HG02938 (cell line): ENCODE results near the gene MAN2B1.
"Not testable (repeated sequence)": the region's sequence is repeated elsewhere in the genome, so short reads cannot be mapped to it uniquely, and the experiment has no call there.

Experiments used
- ATAC-seq: cut with Tn5 transposase; IDR thresholded peaks from one replicate; pipeline ENCODE4 v1.9.1; 2021; ENCODE audit warnings: mild to moderate bottlenecking, moderate library complexity; ENCODE audit not compliant: unreplicated experiment

MAN2B1 gene

DNA sequence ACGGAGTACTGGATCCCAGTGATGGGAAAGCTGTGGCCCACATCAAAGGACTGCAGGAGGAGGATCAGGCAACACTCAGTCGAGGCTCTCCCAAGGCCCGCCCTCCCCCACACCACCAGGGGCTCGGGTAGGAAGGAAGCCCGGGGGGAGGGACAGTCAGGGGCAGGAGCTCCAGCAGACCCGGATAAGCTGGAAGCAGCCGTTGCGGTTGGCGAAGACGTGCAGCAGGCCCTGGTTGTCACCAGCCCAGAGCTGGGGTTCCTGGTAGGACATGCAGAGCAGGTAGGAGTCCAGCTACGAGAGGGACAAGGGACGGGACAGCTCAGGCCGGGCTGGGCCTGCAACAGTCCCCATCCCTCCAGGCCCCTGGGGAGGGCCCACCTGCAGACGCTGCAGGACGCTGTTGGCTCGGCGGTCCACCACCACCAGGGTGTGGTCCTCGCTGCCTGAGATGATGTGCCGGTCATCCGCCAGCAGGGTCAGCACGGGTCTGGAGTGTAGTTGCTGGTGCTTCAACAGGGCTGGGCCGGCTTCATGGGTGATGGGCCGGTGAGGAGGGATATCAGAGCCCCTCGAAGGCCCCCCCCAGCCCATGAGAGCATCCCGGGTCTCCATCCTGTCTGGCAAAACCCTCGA, 23.2 kb upstream of the MAN2B1 start:
- ATAC-seq, result no peak

DNA sequence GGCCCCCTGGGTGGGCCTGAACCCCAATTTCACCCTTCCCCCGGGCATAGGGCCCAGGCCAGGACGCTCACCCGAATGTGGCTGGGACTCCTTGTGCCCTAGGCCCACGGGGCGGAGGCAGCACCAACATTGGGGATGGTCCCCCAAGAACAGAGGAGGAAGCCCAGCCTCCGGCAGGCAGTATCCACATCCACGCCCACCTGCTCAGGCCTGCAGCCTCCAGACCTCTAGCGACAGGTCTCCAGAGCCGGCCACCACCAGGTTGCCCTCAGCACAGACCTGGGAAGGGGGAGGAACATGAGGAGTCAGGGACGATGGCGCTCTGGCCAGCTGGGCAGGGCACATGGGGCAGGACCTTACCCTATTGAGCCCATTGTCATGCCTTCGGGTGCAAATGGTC, 22.5 kb upstream of the MAN2B1 start:
- no peak for ATAC-seq

DNA sequence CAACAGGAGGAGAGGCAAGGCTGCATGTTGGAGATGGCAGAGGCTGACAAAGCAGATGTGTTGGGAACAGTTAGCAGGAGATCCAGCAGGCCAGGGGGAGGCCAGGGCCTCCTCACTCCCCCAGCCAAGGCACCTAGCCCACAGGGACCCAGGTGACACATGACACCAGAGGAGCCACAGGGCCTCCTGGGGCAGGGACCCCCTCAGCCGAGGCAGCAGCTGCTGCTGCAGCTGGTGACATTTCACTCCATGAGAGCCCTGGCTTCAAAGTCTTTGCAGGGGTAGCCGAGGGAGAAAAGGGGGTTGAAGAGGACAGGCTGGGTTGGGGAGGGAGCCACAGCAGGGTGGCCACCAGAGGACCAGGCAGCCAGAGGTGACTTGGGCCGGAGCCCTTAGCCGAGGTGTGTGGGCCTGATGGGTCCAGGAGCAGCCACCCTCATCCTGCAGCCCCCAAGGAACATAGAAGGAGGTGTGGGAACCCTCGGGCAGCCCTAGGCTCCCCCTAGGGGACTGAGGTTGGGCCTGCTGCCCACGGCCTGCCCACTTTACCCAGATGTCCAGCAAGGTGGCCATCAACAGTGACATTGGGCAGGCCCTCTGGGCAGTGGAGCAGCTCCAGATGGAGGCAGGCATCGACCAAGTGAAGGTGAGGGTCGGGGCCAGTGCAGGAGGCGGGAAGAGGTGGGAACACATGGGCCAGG, 21.1 kb upstream of the MAN2B1 start, which contains the start of gene GNG14:
TSS of gene GNG14 (plus strand) at position 503 of the 701 bp plus-strand sequence. CDS start at position 554, 51 bp downstream.
- no peak for ATAC-seq

DNA sequence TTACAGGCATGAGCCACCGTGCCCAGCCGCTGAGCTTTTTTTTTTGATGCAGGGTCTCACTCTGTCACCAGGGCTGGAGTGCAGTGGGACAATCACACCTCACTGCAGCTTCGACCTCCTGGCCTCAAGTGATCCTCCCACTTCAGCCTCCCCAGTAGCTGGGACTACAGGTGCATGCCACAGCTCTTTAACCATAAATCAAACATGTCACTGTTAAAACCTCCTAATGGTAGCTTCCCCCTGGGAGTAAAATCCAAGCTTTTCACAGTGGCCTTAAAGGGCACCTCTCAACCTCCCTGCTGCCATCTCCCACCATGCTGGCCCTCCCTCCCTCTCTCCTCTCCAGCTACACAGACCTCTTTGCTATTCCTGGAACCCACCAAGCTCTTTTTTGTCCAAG, 19.3 kb upstream of the MAN2B1 start:
- ATAC-seq, result no peak

DNA sequence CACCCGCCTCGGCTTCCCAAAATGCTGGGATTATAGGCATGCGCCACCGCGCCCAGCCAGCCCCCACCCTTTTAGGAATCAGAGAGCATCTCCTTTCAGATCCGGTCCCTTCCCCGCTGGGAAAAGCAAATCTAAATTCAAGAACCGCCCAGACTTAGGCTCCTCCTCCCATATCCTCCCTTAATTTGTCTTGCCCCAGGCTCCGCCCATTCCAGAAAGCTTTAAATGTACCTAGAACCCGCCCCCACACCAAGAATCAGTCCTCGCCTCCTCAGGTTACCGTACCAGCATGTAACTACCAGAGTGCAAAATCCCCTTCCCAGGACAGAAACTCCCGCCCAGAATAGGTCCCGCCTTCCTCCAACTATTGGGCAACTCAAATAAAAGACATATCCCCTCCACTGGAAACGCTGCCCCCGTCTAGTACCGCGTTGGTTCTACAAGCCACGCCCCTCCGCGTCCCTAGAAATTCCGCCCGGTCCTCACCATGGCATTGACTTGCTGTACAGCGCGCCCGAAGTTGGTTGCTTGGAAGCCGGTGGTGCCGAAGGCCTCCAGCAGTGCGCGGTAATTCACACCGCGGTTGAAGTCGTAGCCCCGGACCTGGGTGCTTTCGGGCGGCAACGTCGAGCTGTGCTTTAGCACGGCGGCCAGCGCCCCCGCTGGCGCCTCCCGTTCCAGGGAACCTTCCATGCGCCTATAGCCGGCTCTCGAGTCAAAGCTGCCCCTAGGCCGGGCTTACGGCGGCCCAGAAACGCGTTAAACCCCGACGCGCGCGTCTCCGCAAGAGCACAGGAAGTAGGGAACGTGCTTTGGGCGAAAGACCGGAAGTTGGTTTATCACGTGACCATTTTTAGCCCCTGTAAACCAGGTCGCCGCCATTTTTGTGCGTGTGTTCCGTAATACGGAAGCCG, 14.8 kb upstream of the MAN2B1 start, which contains the start of gene DHPS:
TSS of gene DHPS (minus strand) at position 807 of the 914 bp plus-strand sequence. CDS start at position 693, 114 bp downstream.
- peak; percentile 72 for ATAC-seq

DNA sequence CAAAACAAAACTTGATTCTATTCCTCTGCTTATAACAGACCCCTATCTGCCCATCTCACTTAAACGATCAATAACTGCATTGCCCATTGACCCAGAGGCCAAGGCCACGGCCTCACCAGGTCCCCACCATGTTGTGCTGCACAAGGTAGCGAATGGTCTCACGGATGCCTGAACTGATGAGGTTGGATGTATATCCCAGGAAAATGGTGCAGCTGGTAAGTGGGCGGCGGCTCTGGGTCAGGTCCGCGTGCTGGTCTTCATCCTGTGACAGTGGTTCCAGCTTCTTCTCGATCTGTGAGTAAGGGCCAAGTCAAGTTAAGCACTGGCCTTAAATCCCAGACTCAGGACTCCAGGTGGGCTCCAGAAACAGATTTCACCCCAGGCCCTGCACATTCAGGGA, 13.5 kb upstream of the MAN2B1 start:
- ATAC-seq, result no peak

DNA sequence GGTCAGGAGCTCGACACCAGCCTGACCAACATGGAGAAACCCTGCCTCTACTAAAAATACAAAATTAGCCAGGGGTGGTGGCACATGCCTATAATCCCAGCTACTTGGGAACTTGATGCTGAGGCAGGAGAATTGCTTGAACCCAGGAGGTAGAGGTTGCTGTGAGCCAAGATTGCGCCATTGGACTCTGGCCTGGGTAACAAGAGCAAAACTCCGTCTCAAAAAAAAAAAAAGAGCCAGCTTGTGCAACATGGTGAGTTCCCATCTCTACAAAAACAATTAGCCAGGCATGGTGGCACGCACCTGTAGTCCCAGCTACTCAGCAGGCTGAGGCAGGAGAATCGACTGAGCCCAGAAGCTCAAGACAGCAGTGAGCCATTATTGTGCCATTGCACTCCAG, 11.5 kb upstream of the MAN2B1 start:
- ATAC-seq, result not testable (repeated sequence)

DNA sequence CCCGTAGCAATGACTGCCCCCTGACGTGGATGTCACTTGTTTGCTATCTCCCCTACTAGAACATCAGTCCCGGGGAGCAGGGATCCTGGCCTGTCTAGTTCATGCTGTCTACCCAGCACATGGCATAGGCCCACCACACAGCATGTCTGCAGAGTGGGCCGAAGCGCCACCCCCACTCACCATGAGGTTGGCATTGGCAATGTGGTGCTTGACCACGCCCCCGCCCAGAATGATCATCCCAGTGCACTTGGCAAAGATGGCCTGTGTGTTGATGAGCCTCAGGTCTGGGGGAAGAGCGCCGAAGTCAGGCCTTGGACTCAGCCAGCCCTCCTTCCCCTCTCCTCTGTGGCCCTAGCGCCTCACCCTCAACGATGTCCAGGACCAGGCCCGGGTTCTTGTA, 10.4 kb upstream of the MAN2B1 start:
- ATAC-seq, result no peak

DNA sequence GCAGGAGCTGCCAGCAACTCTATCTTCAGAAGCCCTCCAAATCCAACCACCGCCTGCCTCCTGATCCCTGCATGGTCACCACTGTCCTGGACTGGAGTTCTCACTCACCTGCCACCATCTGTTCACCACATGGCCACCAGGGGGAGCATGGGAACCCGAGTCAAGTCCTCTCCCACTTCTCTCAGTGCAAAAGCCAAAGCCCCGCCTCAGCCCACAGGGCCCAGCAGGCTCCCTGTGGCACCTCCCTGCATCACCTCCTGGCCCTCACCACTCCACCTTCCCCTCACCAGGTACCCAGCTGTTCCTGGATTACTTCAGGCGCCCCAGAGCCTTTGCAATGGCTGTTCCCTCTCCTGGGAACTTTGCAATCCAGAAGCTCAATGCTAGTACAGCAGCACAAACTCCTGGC, 9.8 kb upstream of the MAN2B1 start:
- no peak for ATAC-seq

DNA sequence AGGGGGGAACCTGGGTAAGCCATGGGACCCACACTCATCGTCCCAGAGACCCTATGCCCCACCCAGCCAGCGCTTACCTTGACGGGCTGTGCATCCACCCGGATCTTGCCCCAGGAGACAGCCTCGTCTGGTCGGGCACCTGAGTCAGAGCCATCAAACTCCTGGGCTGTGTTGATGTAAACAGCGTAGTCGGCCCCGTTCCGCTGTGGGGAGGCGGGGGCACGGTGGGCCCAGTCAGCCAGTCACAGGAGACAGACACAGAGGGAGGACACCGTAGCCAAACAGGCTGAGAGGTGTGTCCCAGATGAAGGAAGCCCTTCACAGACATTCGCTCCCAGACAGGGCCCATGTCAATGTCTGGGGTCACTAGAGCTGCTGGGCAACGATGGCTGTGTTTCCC, 9.4 kb upstream of the MAN2B1 start:
- ATAC-seq, result no peak

DNA sequence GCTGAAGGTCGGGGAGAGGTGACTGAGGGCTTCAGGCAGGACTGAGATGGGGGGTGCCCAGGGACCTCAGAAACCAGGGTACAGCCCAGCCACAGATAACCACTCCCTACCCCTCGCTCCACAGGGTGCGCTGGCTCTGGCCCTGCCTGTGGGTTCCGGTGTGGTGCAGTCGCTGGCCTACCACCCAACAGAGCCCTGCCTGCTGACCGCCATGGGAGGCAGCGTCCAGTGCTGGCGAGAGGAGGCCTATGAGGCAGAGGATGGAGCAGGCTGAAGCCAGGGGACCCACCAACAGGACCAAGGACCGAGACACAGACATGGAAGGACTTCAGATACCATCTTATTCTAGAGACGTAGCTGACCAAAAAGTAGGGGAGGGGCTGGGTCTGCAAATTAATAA, 8.9 kb upstream of the MAN2B1 start:
- no peak for ATAC-seq

DNA sequence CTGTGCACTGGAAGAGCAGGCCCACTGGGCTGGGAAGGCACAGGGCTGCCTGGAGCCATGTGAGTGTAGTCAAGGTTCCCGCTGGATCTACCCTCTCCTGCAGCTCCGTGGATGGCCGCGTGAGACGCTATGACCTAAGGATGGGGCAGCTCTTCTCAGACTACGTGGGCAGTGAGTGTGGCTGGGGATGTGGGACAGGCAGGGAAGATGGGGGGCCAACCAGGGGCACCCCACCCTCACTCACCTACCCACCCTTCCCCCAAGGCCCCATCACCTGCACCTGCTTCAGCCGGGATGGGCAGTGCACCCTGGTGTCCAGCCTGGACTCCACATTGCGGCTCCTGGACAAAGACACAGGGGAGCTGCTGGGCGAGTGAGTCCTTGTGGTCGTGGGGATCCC, 6.2 kb upstream of the MAN2B1 start:
- no peak for ATAC-seq

DNA sequence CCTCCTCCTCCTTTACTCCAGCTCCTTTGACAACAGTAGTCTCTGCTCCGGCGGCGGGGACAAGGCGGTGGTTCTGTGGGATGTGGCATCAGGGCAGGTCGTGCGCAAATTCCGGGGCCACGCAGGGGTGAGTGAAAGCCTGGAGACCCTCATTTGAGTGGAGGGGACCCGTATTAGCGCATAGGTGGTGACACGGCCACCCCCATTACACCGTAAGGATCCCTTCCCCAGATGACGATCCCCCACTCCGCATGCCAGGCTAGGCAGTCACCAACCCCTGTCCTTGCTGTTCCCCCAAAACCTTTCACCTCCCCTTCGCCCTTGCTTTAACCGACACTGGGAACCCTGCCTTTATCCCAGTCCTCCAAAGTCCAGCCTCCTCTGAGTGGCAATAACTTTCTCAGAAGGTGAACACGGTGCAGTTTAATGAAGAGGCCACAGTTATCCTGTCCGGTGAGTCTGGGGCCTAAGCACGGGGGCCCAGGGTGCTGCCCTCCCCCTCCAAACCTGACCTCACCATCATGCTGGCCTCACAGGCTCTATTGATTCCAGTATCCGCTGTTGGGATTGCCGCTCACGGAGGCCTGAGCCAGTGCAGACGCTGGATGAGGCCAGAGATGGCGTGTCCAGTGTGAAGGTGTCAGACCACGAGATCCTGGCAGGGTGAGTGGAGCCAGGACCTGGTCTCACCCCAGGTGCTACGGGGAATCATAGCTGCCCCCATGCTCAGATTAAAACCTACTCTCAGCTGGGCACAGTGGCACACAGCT, 3.8 kb upstream of the MAN2B1 start:
- ATAC-seq, result no peak

DNA sequence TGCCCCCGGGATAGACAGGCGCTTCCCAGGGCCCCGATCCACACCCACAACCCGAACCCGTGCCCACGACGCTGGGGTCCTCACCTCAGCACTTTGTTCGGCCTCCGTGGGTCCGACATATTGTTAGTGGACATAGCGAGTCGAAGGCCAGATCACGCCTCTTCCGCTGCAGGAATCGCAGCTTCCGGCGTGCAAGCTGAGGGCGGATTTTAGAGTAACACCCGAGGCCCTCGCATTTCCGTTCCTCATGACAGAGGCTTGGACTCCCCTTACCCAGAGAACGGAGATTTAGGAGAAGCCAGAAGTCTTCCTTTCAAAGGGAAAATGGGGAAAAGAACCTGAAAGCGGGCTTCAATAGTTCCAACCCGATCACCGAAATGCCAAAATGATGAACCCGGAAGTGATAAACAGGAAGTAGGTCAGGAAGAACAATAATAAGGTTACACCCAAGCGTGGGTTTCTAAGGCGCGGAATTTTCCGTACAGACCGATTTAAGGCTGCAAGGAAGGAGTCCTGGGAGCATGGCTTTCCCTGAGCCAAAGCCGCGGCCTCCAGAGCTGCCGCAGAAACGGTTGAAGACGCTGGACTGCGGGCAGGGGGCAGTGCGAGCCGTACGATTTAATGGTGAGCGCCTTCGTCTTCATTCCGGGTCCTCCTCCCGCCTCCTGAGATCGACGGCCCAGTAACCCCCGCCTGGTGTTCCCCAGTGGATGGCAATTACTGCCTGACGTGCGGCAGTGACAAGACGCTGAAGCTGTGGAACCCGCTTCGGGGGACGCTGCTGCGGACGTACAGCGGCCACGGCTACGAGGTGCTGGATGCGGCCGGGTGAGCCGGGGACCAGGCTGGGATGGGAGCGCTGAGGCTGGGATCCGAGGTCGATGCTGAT, 3.0 kb upstream of the MAN2B1 start:
- ATAC-seq, result peak; percentile 35

DNA sequence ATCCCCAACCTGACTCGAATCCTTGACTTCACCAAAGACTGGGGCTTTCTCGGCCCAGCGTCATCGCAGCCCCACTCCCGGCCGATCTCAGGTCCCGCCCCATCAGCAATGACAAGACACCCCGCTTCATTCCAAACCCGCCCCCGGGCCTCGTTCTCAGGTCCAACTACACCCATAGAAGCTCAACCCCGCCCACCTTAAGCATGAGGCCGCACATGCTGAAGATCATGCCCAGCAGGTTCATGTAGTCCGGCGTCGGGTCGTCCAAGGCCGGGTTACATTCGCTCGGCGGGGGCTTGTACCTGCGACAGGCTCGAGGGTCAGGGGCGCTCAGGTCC, 2.4 kb upstream of the MAN2B1 start:
- no peak for ATAC-seq

DNA sequence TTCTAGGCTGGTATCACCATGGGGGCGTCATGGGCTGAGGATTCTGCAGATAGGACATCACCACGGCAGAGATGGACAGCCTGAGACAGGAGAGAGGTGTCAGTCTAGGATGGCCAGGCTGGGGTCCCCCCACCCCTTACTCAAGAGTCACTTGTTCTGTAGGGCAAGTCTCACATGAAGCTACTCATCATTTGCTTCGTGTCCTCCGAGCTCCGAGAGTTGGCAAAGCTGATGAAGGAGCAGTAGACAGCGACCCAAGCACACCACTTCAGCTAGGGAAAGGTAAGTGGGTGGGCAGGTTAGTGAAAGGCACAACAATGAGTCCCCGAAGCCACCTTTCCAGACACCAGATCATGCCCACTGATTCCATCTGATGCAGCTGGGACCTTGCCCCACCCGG, 1.8 kb upstream of the MAN2B1 start:
- ATAC-seq, result no peak

DNA sequence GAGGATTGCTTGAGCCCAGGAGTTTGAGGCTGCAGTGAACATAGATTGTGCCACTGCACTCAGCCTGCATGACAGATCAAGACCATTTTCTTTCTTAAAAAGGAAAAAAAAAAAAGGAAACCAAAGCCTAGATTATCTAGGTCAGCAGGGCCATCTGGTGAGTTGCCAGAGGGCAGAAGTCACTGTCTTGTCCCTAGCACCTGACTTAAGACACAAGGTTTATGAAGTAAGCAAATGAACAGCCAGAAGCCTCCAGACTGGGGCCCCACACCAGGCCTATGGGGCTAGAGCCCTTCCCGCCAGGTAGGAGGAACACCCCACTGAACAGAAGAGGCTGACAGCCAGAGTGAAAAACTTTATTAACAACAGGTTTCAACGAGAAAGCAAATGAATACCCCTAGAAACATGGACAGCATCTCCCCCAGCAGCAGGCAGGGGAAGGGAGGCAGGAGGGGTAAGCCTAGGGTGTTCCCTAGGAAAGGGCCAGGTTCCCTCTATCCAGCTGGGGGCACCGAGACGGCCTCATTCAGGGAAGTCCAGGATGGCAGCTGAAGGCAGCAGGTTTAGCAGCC, 1.3 kb upstream of the MAN2B1 start:
- ATAC-seq, result no peak

DNA sequence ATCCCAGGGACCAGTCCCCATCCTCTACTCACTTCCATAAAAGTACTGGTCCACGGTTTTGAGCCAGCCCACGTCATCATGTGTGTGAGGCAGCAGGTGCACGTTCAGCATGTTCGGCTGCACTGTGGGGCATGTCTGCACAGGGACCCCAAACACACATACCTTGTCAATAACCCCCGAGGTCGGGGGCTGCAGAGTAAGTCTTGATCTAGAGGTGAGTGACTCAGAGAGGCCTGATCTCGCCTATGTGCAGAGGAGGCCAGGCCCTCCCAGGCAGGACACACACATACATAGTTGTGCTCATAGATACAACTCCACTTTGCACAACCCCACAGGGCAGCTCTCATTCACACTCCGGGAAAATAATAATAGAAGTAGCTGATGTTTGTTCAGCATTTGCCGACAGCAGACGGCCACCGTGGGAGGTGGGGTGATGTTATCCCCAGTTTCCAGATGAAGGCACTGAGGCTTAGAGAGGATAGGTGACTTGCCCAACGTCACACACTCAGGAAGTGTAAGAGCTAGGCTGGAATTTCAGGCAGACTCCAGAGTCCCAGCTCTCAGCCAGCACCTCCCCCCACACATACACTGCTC, 774 bp downstream of the MAN2B1 start:
- ATAC-seq, result no peak

DNA sequence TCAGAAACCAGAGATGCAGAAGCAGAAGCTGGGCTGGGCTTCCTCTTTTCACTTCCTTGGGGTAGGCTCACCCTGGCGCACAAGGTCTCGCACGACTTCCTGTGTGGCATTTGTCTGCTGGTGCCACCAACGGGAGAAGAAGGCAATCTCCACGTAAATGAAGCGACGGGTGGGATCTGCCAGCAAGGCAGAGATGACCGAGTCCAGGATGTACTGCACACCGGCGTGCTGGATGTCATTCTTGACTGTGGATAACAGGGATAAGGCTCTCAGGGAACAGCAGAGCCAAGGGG, 1.3 kb downstream of the MAN2B1 start:
- ATAC-seq, result no peak
